CD4-positive, alpha-beta memory T cell (primary cell): ENCODE data around the gene RBM17. TPM values are rescaled to one million over a fixed set of nuclear protein-coding genes. Genes with fewer than 3 reads are reported as not detected.

Source experiments
- CTCF ChIA-PET: fragments of 350-600 bp; sonication (Branson Sonifier 250); formaldehyde crosslinking; loops from one replicate; lab custom pipeline; 2021; ENCODE audit warnings: inconsistent platforms; ENCODE audit not compliant: partially characterized antibody; lab: Charles Lee
- POLR2A ChIA-PET: fragments of 350-600 bp; sonication (Branson Sonifier 250); formaldehyde crosslinking; loops from one replicate; lab custom pipeline; 2021; ENCODE audit not compliant: partially characterized antibody; lab: Charles Lee
- DNase-seq, 5 donors: peaks; one replicate each; pipeline versions ENCODE4 v3.0.0 to v3.0.0-alpha.2; 2020 to 2022; ENCODE audit warnings: mixed read lengths in 1 of 5
- H3K27ac ChIP-seq: one replicate; pipeline ENCODE4 v1.7.0; 2013; ENCODE audit warnings: low read depth, low read length
- H3K27me3 ChIP-seq: 2 replicates; pipeline ENCODE4 v1.7.0; 2013; ENCODE audit warnings: mild to moderate bottlenecking, low read length, moderate library complexity; ENCODE audit not compliant: insufficient read depth
- H3K36me3 ChIP-seq: 2 replicates; pipeline ENCODE4 v1.7.0; 2013; ENCODE audit warnings: mild to moderate bottlenecking, low read length, moderate library complexity; ENCODE audit not compliant: insufficient read depth
- H3K4me1 ChIP-seq: 2 replicates; pipeline ENCODE4 v1.7.0; 2013; ENCODE audit warnings: mild to moderate bottlenecking, low read length, moderate library complexity; ENCODE audit not compliant: insufficient read depth
- H3K4me3 ChIP-seq, 2 donors: one replicate each; pipeline ENCODE4 v1.7.0; 2013; ENCODE audit warnings: low read length in 2 of 2, mild to moderate bottlenecking in 1 of 2
- H3K9me3 ChIP-seq, 2 donors: one replicate each; pipeline ENCODE4 v1.7.0; 2013; ENCODE audit warnings: low read length in 2 of 2, control low read depth in 1 of 2; ENCODE audit not compliant: control insufficient read depth in 1 of 2
- H3K27ac Mint-ChIP-seq, 7 donors: one replicate each; pipeline ENCODE4 v1.8.0; 2020 to 2021; ENCODE audit warnings: mixed read lengths in 7 of 7, mild to moderate bottlenecking in 6 of 7, inconsistent platforms in 3 of 7, moderate library complexity in 3 of 7
- H3K27me3 Mint-ChIP-seq, 2 donors: one replicate each; pipeline ENCODE4 v1.8.0; 2020 to 2021; ENCODE audit warnings: mixed read lengths in 2 of 2
- H3K36me3 Mint-ChIP-seq, 2 donors: one replicate each; pipeline ENCODE4 v1.8.0; 2020 to 2021; ENCODE audit warnings: mixed read lengths in 2 of 2, inconsistent platforms in 1 of 2, mild to moderate bottlenecking in 1 of 2
- H3K4me1 Mint-ChIP-seq, 4 donors: one replicate each; pipeline ENCODE4 v1.8.0; 2020 to 2021; ENCODE audit warnings: mixed read lengths in 4 of 4, mild to moderate bottlenecking in 1 of 4
- H3K4me3 Mint-ChIP-seq, 8 donors: one replicate each; pipeline ENCODE4 v1.8.0; 2020 to 2021; ENCODE audit warnings: mixed read lengths in 8 of 8, mild to moderate bottlenecking in 7 of 8, moderate library complexity in 6 of 8, inconsistent platforms in 3 of 8
- H3K9me3 Mint-ChIP-seq, 8 donors: one replicate each; pipeline ENCODE4 v1.8.0; 2020 to 2021; ENCODE audit warnings: mixed read lengths in 8 of 8, mild to moderate bottlenecking in 5 of 8, inconsistent platforms in 3 of 8, moderate library complexity in 1 of 8
- intact Hi-C: fragments of 100-400 bp; cut with micrococcal nuclease; formaldehyde crosslinking; loops from one replicate; pipeline ENCODE4 v1.15.1; 2023
- polyA plus RNA-seq, 2 donors: library from polyadenylated mRNA; unstranded; fragments of 300-500 nt; fragmentation: Illumina TruSeq; gene quantifications; one replicate each; pipeline ENCODE4 v1.2.3, GENCODE V29; 2021
- total RNA-seq, 2 experiments: library from RNA; stranded (reverse); gene quantifications; one replicate each; pipeline ENCODE4 v1.2.3, GENCODE V29; 2021

The RBM17 gene
- total and polyA plus RNA-seq, 4 experiments from 2014 or later, result 46.3 to 125 (median 110) TPM

DNA sequence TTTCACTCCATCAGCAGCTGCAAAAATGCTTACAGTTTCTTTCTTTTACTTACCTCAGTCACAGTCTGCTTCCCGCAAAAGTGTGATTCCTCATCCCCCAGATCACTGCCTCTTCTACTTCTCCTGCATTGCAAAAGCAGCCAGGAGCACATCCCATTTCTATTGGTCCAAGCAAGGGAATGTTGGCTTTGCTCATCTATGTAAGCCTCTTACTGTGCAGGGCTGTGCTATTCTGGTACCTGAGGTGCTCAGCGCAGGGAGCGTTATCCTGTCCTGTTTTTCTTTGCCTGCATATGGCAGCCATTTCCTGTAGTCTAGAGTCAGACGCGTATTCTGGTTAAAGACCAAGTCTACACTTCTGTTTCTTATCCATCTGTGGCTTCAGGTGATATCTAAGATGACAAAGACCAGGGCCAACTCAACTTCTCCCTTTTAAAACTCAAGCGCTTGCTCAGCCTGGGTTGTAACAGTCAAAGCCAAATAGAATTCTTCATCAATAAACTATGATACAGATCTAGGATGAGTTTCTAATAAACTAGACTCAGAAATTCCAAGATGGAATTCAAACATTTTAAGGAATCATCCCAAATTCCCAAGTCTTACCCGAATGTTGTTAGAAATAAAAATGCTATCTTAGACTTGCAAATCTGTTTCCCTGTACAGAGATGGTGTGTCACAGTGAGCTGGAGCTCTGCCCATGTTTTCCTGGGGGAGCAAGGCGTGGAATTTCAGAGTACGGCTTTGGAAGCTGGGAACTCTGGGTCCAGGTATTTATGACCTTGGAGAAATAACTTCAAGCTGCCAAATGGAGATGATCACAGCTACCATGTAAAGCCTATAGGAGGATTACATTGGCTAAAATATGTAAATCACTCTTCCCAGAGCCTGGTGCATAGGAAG is 6.1 kb upstream of the RBM17 start:
- H3K27ac ChIP-seq, result no peak overlapping the region
- Mint-ChIP-seq H3K9me3 (peaks cover 0 to 1% (median 0%) of the 10 kb centered on the region in 8 donors), H3K27me3 (no peaks in the 10 kb centered on the region), H3K4me1 (peaks cover 25 to 52% (median 37%) of the 10 kb centered on the region in 4 donors), H3K36me3 (no peaks in the 10 kb centered on the region), H3K4me3 (peak overlapping the region in 7 of 8 donors; percentile 51 to 84 (median 75)), H3K27ac (peak overlapping the region in 2 of 7 donors; percentile 41 to 76)
- CTCF ChIA-PET, result interaction anchor here (0.5 to 6.0 kb wide), 11 partner anchors 9 to 563 kb away, joined by 3 to 127 read pairs (median 5); no protein-coding TSS in a partner anchor
- no peak overlapping the region for H3K4me3 ChIP-seq
- no peaks in the 10 kb centered on the region for H3K36me3 ChIP-seq
- H3K27me3 ChIP-seq, result no peaks in the 10 kb centered on the region
- peaks cover 33% of the 10 kb centered on the region for H3K4me1 ChIP-seq
- no peak for DNase-seq
- intact Hi-C loops, result loop anchor here (2.0 to 10.0 kb wide), 3 partner anchors 14 to 388 kb away; partner anchors contain the start of gene GDI2
- H3K9me3 ChIP-seq, result no peaks in the 10 kb centered on the region
- POLR2A ChIA-PET, result interaction anchor here (1.8 to 5.1 kb wide), 4 partner anchors 14 to 106 kb away, joined by 6 to 74 read pairs (median 14); partner anchors contain the start of gene IL15RA

DNA sequence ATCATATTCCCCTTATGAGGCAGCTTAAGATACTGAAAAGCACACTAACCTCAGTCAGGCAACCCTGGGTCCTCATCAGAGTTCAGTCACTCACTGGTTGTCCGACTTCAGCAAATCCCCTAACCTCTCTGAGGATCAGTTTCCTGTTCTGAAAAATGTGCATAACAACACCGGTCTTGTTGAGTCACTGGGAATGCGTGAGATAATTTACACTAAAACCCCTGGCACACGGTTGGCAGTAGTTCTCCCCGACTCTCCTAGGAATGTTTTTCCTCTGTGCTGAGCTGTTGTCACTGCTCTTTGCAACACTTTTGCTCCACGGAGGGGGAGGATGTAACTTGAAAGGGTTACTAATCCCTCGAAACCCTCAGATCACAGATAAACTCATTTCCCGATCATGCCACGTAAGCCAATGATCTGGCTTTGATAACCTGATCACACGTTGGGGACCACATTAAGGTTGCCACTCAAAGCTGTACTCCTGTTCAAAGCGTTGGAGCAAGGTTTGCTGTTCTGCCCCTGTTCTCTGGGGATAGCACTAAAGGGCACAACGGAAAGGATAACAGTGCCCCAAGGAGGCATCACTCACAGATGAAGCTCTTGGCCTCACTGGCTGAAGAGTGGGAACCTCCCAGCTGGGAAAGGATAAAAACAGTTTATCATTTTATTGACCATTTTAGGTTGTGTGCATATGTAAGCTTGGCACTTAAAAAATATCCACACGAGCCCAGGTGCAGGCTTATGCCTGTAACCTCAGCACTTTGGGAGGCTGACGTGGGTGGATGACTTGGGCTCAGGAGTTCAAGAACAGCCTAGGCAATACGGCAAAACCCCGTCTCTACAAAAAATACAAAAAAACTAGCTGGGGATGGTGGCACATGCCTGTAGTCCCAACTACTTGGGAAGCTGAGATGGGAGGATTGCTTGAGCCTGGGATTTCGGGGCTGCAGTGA is 5.0 kb upstream of the RBM17 start:
- H3K9me3 ChIP-seq, result no peaks in the 10 kb centered on the region
- Mint-ChIP-seq H3K36me3 (peaks cover 0 to 3% of the 10 kb centered on the region in 2 donors), H3K27me3 (no peaks in the 10 kb centered on the region), H3K27ac (peak overlapping the region; percentile 21 to 88 (median 74)), H3K4me3 (peak overlapping the region; percentile 51 to 84 (median 76)), H3K9me3 (peaks cover 0 to 1% (median 0%) of the 10 kb centered on the region in 8 donors), H3K4me1 (peaks cover 31 to 61% (median 42%) of the 10 kb centered on the region in 4 donors)
- DNase-seq, result peak; percentile 47 to 72 (median 61)
- peak overlapping the region in 1 of 2 donors; percentile 28 for H3K4me3 ChIP-seq
- no peaks in the 10 kb centered on the region for H3K36me3 ChIP-seq
- no peak overlapping the region for H3K27ac ChIP-seq
- intact Hi-C loops, result loop anchor here (2.0 to 10.0 kb wide), 3 partner anchors 15 to 389 kb away; partner anchors contain the start of gene GDI2
- H3K4me1 ChIP-seq, result peaks cover 38% of the 10 kb centered on the region
- no peaks in the 10 kb centered on the region for H3K27me3 ChIP-seq
- ChIA-PET POLR2A (interaction anchor here (0.9 to 5.1 kb wide), 9 partner anchors 15 to 107 kb away, joined by 3 to 74 read pairs (median 6); partner anchors contain the start of genes IL15RA and IL2RA), CTCF (interaction anchor here (0.5 to 6.0 kb wide), 9 partner anchors 10 to 564 kb away, joined by 3 to 127 read pairs (median 5); no protein-coding TSS in a partner anchor)

DNA sequence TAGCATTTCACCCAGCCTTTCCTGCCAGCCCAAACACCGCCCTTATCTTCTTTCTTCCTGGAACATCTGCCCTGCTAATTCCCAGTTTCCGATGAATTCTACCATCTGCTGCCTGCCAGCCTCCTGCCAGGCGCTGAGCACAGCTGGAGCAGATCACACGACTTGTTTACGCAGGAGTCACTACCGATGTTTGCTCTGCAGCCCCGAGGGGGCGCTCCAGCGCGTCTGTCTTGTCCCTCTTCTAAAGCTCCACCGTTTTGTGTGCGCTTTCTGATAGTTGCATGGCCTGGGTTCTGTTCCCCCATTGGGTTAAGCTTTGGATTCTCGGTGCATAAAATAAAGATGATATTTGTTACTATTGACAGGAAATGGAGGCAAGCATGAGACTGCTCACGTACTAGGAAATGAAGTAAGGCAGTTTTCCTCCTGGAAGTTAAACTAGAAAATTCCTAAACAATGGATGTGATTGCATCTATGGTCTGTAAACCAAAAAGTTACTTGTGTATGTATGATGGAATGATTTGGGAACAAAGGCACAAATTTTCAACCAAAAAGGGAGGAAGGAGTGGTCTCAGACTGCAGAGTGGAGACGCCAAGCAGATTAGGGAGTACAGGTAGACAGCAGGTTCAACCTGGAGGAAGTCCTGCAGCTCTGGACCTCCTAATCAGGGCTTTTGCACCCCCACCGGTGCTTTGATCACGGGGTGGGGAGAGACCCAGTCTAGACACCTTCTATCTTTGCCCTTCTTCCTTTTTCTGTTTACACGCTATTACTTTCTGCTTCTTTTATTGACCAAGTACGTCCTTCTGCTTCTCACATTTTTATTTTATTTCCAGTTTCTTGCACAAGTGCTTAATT is 2.2 kb upstream of the RBM17 start:
- peak; percentile 81 to 88 (median 83) for DNase-seq
- Mint-ChIP-seq H3K36me3 (peaks cover 0 to 11% of the 10 kb centered on the region in 2 donors), H3K9me3 (peaks cover 0 to 1% (median 0%) of the 10 kb centered on the region in 8 donors), H3K27ac (peak overlapping the region; percentile 40 to 97 (median 83)), H3K27me3 (no peaks in the 10 kb centered on the region), H3K4me3 (peak overlapping the region; percentile 70 to 95 (median 84)), H3K4me1 (peaks cover 40 to 75% (median 61%) of the 10 kb centered on the region in 4 donors)
- Histone ChIP-seq H3K27ac (no peak overlapping the region), H3K4me3 (no peak overlapping the region), H3K9me3 (no peaks in the 10 kb centered on the region), H3K27me3 (no peaks in the 10 kb centered on the region), H3K36me3 (no peaks in the 10 kb centered on the region), H3K4me1 (peaks cover 58% of the 10 kb centered on the region)
- ChIA-PET CTCF (interaction anchor here (0.6 to 6.0 kb wide), 39 partner anchors 9 to 592 kb away, joined by 3 to 127 read pairs (median 8); partner anchors contain the start of genes ANKRD16, FBH1, IL15RA and IL2RA), POLR2A (interaction anchor here (0.6 to 5.1 kb wide), 20 partner anchors 13 to 359 kb away, joined by 3 to 74 read pairs (median 6); partner anchors contain the start of genes ANKRD16, FBH1, IL15RA and IL2RA)
- intact Hi-C loops, result loop anchor here (1.0 to 10.0 kb wide), 7 partner anchors 48 to 591 kb away; partner anchors contain the start of genes ANKRD16, GDI2 and PFKFB3

DNA sequence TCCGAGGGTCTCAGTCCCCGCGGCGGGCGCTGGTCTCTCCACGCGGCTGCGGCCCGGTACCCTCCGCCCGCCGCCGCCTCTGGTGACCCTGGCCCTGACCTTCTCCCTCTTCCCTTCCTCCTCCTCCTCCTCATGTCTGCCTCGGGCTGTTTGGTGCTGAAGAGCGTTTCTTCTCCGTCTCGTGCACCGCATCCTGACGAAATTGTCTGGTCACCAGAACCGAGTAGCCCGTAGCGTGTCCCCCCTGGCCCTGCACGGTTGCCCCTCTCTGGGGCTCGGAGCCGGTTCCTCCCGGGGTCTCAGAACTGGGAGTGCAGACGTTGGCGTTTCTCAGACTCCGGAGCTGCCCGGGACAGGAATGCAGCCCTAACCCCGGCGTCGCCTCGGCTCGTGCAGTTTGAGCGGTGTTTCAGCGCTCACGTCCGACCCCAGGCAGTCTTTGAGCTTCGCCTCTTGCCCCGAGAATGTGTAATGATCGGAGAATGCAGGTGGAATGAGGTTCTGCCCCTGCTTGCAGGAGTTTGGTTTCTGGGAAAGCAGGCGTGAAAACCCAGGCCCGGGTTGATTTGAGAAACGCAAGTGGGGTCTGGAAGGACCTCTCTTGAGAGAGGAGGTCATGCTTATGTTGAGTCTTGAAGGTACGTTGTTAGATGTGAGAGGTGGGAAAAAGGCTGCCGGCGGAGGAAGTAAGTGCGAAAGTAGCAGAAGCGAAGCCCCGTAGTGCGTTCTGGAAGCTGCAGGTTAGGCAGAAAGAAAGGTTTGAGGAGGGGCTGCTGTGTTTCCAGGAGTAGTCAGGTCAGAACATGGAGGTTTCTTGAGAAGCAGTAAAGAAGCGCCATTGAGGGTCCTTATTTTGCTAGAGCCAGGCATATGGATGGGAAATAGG is 743 bp downstream of the RBM17 start:
- H3K27ac ChIP-seq, result peak overlapping the region; percentile 80
- H3K27me3 ChIP-seq, result no peaks in the 10 kb centered on the region
- Mint-ChIP-seq H3K27me3 (no peaks in the 10 kb centered on the region), H3K4me1 (peaks cover 41 to 73% (median 55%) of the 10 kb centered on the region in 4 donors), H3K4me3 (peak overlapping the region; percentile 85 to 99 (median 91)), H3K9me3 (peaks cover 0 to 1% (median 0%) of the 10 kb centered on the region in 8 donors), H3K36me3 (peaks cover 0 to 17% of the 10 kb centered on the region in 2 donors), H3K27ac (peak overlapping the region; percentile 71 to 96 (median 85))
- intact Hi-C loops, result loop anchor here (2.0 to 10.0 kb wide), 7 partner anchors 55 to 588 kb away; partner anchors contain the start of genes ANKRD16, GDI2 and PFKFB3
- POLR2A ChIA-PET, result interaction anchor here (0.7 to 3.4 kb wide), 8 partner anchors 15 to 76 kb away, joined by 3 to 13 read pairs (median 3); no protein-coding TSS in a partner anchor
- H3K4me1 ChIP-seq, result peaks cover 57% of the 10 kb centered on the region
- peak overlapping the region; percentile 68 to 94 for H3K4me3 ChIP-seq
- CTCF ChIA-PET, result interaction anchor here (0.7 to 2.6 kb wide), 8 partner anchors 21 to 321 kb away, joined by 3 to 16 read pairs (median 4); partner anchors contain the start of gene PFKFB3
- H3K9me3 ChIP-seq, result no peaks in the 10 kb centered on the region
- peak in 2 of 5 donors; percentile 19 to 25 for DNase-seq
- no peaks in the 10 kb centered on the region for H3K36me3 ChIP-seq

DNA sequence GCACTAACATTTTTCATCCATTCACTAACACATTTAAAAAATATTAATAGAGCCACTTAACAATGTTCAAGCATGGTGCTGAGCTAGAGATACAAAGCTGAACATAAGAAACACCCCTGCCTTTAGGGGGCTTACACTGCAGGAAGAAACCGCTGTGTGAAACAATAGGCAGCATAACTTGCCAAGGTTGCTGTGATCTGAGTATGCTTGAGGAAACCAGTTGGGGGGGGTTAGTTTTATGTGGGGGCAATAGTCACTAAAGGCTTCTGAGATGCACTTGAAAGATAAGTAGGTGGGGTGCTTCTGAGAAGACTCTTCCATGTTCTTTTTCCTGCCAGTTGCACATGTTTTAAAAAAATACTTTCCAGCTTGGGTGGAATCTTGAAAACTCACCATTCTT is 2.8 kb downstream of the RBM17 start:
- Mint-ChIP-seq H3K27me3 (no peaks in the 10 kb centered on the region), H3K9me3 (no peaks in the 10 kb centered on the region), H3K36me3 (peaks cover 0 to 20% of the 10 kb centered on the region in 2 donors), H3K4me1 (peaks cover 45 to 79% (median 64%) of the 10 kb centered on the region in 4 donors), H3K27ac (peak overlapping the region in 5 of 7 donors; percentile 41 to 94 (median 42)), H3K4me3 (peak overlapping the region; percentile 1 to 59 (median 53))
- H3K4me1 ChIP-seq, result peaks cover 60% of the 10 kb centered on the region
- CTCF ChIA-PET, result interaction anchor here (1.1 to 2.6 kb wide), 5 partner anchors 72 to 315 kb away, joined by 3 to 16 read pairs (median 4); no protein-coding TSS in a partner anchor
- POLR2A ChIA-PET, result interaction anchor here (1.0 to 3.4 kb wide), 4 partner anchors 13 to 78 kb away, joined by 3 to 13 read pairs (median 4); no protein-coding TSS in a partner anchor
- no peaks in the 10 kb centered on the region for H3K9me3 ChIP-seq
- no peaks in the 10 kb centered on the region for H3K27me3 ChIP-seq
- no peak for DNase-seq
- H3K27ac ChIP-seq, result no peak overlapping the region
- no peak overlapping the region for H3K4me3 ChIP-seq
- intact Hi-C loops, result no loop called here
- no peaks in the 10 kb centered on the region for H3K36me3 ChIP-seq
